ENCODE results near the gene OSBPL3.
"Not testable (repeated sequence)": the region's sequence is repeated elsewhere in the genome, so short reads cannot be mapped to it uniquely, and the experiment has no call there.

The OSBPL3 gene

GRCh38 chr7:24912874-24913514, 67.0 kb downstream of the OSBPL3 start:
- Histone ChIP-seq H3K4me1 (ENCODE audit: control insufficient read depth, insufficient read depth, low read length) (peaks cover 20% of the 10 kb centered on the region), H3K9ac (ENCODE audit: low read depth, low read length) (no peak overlapping the region), H3K9me3 (replicated peaks; ENCODE audit: low read length) (no peaks in the 10 kb centered on the region), H3K4me2 (ENCODE audit: low read length) (no peak overlapping the region), H3K4me3 (ENCODE audit: low read length) (no peak overlapping the region), H3K36me3 (ENCODE audit: insufficient read depth, low read length) (no peaks in the 10 kb centered on the region), H3K27me3 (ENCODE audit: control insufficient read depth, insufficient read depth, low read length) (no peaks in the 10 kb centered on the region)

DNA sequence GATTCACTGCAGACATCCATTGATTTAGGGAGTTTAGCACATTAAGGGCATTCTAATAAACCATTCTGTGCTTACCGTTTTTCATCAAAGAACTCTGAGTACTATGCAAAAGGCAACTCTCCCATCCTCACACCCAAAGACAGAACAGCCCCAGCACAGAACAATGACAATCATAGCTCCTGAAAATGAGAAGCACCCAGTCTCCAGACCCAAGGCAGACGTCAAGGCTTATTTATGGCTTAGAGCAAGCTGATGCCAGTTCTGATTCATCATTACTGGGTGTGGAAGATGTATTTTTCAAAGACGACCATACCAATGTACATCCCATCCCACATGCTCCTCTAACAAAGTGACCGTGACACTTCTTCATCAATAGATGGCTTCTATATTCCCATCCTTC, 67.6 kb downstream of the OSBPL3 start:
- H3K36me3 ChIP-seq (ENCODE audit: insufficient read depth, low read length), result no peaks in the 10 kb centered on the region
- H3K4me2 ChIP-seq (ENCODE audit: low read length), result no peak overlapping the region
- peaks cover 22% of the 10 kb centered on the region for H3K4me1 ChIP-seq (ENCODE audit: control insufficient read depth, insufficient read depth, low read length)
- no peaks in the 10 kb centered on the region for H3K27me3 ChIP-seq (ENCODE audit: control insufficient read depth, insufficient read depth, low read length)
- no peaks in the 10 kb centered on the region for H3K9me3 ChIP-seq (replicated peaks; ENCODE audit: low read length)
- H3K9ac ChIP-seq (ENCODE audit: low read depth, low read length), result no peak overlapping the region
- H3K4me3 ChIP-seq (ENCODE audit: low read length), result no peak overlapping the region

DNA sequence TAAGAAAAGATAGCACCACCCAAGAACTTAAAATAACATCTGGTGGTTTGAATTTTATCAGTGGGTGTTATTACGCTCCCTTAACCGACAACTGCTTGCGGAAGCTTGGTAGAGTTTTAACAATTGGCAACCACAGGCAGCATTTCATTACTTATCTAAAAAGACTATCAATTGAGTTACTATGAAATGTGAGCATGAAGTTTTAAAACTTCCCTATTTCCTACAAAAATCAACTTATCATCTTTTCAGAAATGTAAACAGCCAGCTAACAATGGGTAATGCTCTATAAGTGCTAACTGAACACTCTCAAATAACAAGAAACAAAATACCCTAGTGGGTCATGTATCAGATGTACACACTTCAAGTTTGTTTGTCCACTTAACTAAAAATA, 68.8 kb downstream of the OSBPL3 start:
- Histone ChIP-seq H3K27me3 (ENCODE audit: control insufficient read depth, insufficient read depth, low read length) (no peaks in the 10 kb centered on the region), H3K36me3 (ENCODE audit: insufficient read depth, low read length) (no peaks in the 10 kb centered on the region), H3K4me2 (ENCODE audit: low read length) (no peak overlapping the region), H3K4me1 (ENCODE audit: control insufficient read depth, insufficient read depth, low read length) (peaks cover 33% of the 10 kb centered on the region), H3K9me3 (replicated peaks; ENCODE audit: low read length) (no peaks in the 10 kb centered on the region), H3K9ac (ENCODE audit: low read depth, low read length) (no peak overlapping the region), H3K4me3 (ENCODE audit: low read length) (no peak overlapping the region)

DNA sequence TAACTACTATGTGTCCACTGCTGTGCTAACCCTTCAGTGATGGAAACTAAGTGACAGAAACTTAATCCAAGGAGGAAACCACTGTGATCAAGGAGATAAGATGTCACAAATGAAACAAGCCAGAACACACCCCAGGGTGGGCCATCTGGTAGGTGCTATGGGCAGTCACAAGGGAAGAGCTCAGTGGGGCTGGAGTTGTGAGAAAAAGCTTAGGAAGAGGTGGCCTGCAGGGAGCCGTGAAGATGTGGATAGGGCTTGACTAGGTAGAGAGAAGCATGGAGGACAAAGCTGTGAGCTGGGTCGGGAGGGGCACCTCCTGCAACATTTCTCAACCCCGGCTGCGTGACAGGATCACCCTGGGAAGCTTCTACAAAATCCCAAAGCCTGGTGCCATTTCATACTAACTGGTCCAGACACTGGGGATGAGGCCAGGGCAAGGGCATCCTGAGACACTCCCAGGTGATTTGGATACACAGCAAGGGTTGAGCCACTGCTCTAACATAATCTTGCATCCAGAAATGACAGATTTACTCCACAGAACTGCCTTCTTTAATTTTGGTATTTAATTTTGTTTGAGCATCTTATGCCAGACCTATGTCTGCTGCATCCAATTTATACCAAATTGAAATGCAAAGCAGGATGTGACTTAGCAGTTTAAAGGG, 69.3 kb downstream of the OSBPL3 start:
- H3K4me2 ChIP-seq (ENCODE audit: low read length), result no peak overlapping the region
- H3K9ac ChIP-seq (ENCODE audit: low read depth, low read length), result no peak overlapping the region
- H3K36me3 ChIP-seq (ENCODE audit: insufficient read depth, low read length), result no peaks in the 10 kb centered on the region
- H3K4me3 ChIP-seq (ENCODE audit: low read length), result no peak overlapping the region
- peaks cover 38% of the 10 kb centered on the region for H3K4me1 ChIP-seq (ENCODE audit: control insufficient read depth, insufficient read depth, low read length)
- no peaks in the 10 kb centered on the region for H3K27me3 ChIP-seq (ENCODE audit: control insufficient read depth, insufficient read depth, low read length)
- H3K9me3 ChIP-seq (replicated peaks; ENCODE audit: low read length), result no peaks in the 10 kb centered on the region

DNA sequence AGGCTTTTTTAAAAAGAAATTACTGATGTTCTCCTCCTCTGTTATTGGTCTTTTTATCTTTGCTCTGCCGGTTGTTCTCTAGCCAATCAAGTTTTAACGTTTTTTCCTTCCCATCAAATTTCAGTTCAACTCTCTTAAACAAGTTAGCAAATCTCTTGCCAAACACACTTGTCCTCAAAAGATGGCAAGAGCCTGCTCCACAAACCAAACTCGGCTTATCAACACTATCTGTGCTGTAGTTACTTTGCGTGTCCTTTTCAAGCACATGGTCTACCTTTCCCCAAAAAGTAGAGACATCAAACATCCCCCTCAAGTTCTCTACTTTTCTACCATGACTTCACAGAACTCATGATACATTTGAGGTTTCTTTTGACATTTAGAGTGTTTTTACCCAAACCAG, 71.3 kb downstream of the OSBPL3 start:
- Histone ChIP-seq H3K4me1 (ENCODE audit: control insufficient read depth, insufficient read depth, low read length) (peaks cover 49% of the 10 kb centered on the region), H3K9ac (ENCODE audit: low read depth, low read length) (no peak overlapping the region), H3K4me3 (ENCODE audit: low read length) (no peak overlapping the region), H3K4me2 (ENCODE audit: low read length) (no peak overlapping the region), H3K36me3 (ENCODE audit: insufficient read depth, low read length) (no peaks in the 10 kb centered on the region), H3K27me3 (ENCODE audit: control insufficient read depth, insufficient read depth, low read length) (no peaks in the 10 kb centered on the region), H3K9me3 (replicated peaks; ENCODE audit: low read length) (no peaks in the 10 kb centered on the region)

DNA sequence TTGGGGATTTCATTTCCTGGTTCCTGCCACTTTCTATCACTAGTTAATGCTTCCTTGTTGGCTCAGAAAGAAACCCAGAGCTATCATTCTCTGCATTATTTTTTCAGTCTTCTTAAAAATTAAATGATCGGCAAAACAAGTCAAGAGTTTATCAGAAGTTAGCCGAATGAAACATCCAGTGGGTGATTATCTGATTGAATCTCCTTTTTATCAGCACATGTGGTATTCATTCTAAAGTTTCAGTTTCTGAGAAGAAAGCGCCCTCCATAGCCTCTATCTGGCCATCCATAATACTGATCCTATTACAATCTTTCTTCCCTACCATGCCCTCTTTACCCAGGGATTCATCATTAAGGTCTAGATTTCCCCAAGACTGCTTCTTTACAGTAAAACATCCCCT, 71.8 kb downstream of the OSBPL3 start:
- Histone ChIP-seq H3K4me3 (ENCODE audit: low read length) (no peak overlapping the region), H3K4me1 (ENCODE audit: control insufficient read depth, insufficient read depth, low read length) (peaks cover 49% of the 10 kb centered on the region), H3K27me3 (ENCODE audit: control insufficient read depth, insufficient read depth, low read length) (no peaks in the 10 kb centered on the region), H3K9ac (ENCODE audit: low read depth, low read length) (no peak overlapping the region), H3K4me2 (ENCODE audit: low read length) (peak overlapping the region; percentile 52), H3K9me3 (replicated peaks; ENCODE audit: low read length) (no peaks in the 10 kb centered on the region), H3K36me3 (ENCODE audit: insufficient read depth, low read length) (no peaks in the 10 kb centered on the region)

DNA sequence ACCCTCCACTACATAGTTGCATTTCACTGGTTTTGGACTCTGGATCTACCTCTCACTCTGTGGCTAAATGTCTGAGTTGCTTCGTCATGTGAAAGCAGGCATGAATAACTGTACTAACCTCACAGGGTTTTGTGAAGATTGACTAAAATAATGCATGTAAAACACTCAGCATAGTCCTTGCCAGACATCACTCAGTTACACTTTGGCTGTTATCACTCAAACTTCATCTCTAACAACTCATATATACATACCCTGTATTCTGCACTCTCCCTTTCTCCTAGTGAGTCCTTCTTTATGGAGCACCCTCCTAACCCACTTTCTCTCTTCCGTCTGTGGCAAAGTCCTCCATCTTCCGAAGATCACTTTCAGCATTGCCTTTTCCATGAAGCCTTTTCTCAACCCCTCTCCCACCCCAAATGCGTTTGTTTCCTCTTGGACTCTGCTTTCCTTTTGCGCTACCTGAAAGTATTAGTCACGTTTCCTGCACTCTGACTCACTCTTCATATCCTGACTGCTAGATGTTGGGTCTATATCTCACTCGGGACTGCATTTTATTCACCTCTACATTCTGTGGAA, 72.6 kb downstream of the OSBPL3 start:
- no peaks in the 10 kb centered on the region for H3K27me3 ChIP-seq (ENCODE audit: control insufficient read depth, insufficient read depth, low read length)
- peak overlapping the region; percentile 52 for H3K4me2 ChIP-seq (ENCODE audit: low read length)
- H3K9me3 ChIP-seq (replicated peaks; ENCODE audit: low read length), result no peaks in the 10 kb centered on the region
- peaks cover 55% of the 10 kb centered on the region for H3K4me1 ChIP-seq (ENCODE audit: control insufficient read depth, insufficient read depth, low read length)
- no peak overlapping the region for H3K9ac ChIP-seq (ENCODE audit: low read depth, low read length)
- H3K4me3 ChIP-seq (ENCODE audit: low read length), result peak overlapping the region; percentile 12
- H3K36me3 ChIP-seq (ENCODE audit: insufficient read depth, low read length), result no peaks in the 10 kb centered on the region

- no peaks in the 10 kb centered on the region for H3K36me3 ChIP-seq (ENCODE audit: insufficient read depth, low read length)
- H3K4me1 ChIP-seq (ENCODE audit: control insufficient read depth, insufficient read depth, low read length), result peaks cover 62% of the 10 kb centered on the region
- no peak overlapping the region for H3K9ac ChIP-seq (ENCODE audit: low read depth, low read length)
- no peak overlapping the region for H3K4me3 ChIP-seq (ENCODE audit: low read length)
- H3K4me2 ChIP-seq (ENCODE audit: low read length), result no peak overlapping the region
- no peaks in the 10 kb centered on the region for H3K27me3 ChIP-seq (ENCODE audit: control insufficient read depth, insufficient read depth, low read length)
- H3K9me3 ChIP-seq (replicated peaks; ENCODE audit: low read length), result no peaks in the 10 kb centered on the region
These were observed 73.8 kb downstream of the OSBPL3 start for GRCh38 chr7:24905996-24906770.

- peaks cover 57% of the 10 kb centered on the region for H3K4me1 ChIP-seq (ENCODE audit: control insufficient read depth, insufficient read depth, low read length)
- H3K4me3 ChIP-seq (ENCODE audit: low read length), result not testable (repeated sequence)
These were observed 76.0 kb downstream of the OSBPL3 start for GRCh38 chr7:24903992-24904391.

DNA sequence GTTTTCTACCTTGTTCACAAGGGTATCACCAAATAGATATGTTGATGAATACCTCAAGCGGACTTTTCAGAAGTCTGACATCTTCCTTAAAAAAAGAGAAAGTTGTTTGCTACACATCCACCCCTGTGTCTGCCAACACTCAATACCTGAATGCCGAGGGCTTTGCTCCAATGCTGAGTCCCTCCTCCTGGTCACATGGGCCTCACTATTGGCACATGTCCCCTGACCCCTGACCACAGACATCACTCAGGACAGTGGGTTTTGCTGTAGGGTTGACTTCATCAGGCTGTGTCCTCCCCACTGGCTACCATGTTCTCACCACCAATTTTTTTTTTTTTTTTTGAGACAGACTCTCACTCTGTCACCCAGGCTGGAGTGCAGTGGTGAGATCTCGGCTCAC, 76.4 kb downstream of the OSBPL3 start:
- H3K36me3 ChIP-seq (ENCODE audit: insufficient read depth, low read length), result no peaks in the 10 kb centered on the region
- H3K27me3 ChIP-seq (ENCODE audit: control insufficient read depth, insufficient read depth, low read length), result no peaks in the 10 kb centered on the region
- H3K9ac ChIP-seq (ENCODE audit: low read depth, low read length), result no peak overlapping the region
- no peak overlapping the region for H3K4me2 ChIP-seq (ENCODE audit: low read length)
- no peak overlapping the region for H3K4me3 ChIP-seq (ENCODE audit: low read length)
- peaks cover 62% of the 10 kb centered on the region for H3K4me1 ChIP-seq (ENCODE audit: control insufficient read depth, insufficient read depth, low read length)
- no peaks in the 10 kb centered on the region for H3K9me3 ChIP-seq (replicated peaks; ENCODE audit: low read length)

More at GRCh38 chr7:24903992-24904391, 76.0 kb downstream of the OSBPL3 start:
- H3K27me3 ChIP-seq (ENCODE audit: control insufficient read depth, insufficient read depth, low read length); H3K4me2 ChIP-seq (ENCODE audit: low read length); H3K9ac ChIP-seq (ENCODE audit: low read depth, low read length); H3K36me3 ChIP-seq (ENCODE audit: insufficient read depth, low read length); H3K9me3 ChIP-seq (replicated peaks; ENCODE audit: low read length): not testable (repeated sequence)

- Histone ChIP-seq H3K27me3 (ENCODE audit: control insufficient read depth, insufficient read depth, low read length) (no peaks in the 10 kb centered on the region), H3K4me1 (ENCODE audit: control insufficient read depth, insufficient read depth, low read length) (peaks cover 60% of the 10 kb centered on the region), H3K4me3 (ENCODE audit: low read length) (no peak overlapping the region), H3K4me2 (ENCODE audit: low read length) (no peak overlapping the region), H3K36me3 (ENCODE audit: insufficient read depth, low read length) (no peaks in the 10 kb centered on the region), H3K9ac (ENCODE audit: low read depth, low read length) (no peak overlapping the region), H3K9me3 (replicated peaks; ENCODE audit: low read length) (no peaks in the 10 kb centered on the region)
These were observed 77.0 kb downstream of the OSBPL3 start for GRCh38 chr7:24902931-24903330.
